Immature natural killer cell (primary cell): ENCODE results near the gene LAMC1. TPM values are rescaled to one million over a fixed set of nuclear protein-coding genes. Genes with fewer than 3 reads are reported as not detected.
"Not testable (repeated sequence)": the region's sequence is repeated elsewhere in the genome, so short reads cannot be mapped to it uniquely, and the experiment has no call there.

ENCODE experiments used
- DNase-seq, 3 donors: peaks; one replicate each; pipeline ENCODE4 v3.0.0; 2022; ENCODE audit warnings: mixed read lengths in 1 of 3
- H3K27ac Mint-ChIP-seq, 6 donors: one replicate each; pipeline ENCODE4 v1.8.0; 2020; ENCODE audit warnings: mixed read lengths in 6 of 6, mild to moderate bottlenecking in 5 of 6, inconsistent platforms in 4 of 6, moderate library complexity in 3 of 6
- H3K27me3 Mint-ChIP-seq, 3 donors: one replicate each; pipeline ENCODE4 v1.8.0; 2020 to 2021; ENCODE audit warnings: low read depth in 3 of 3, mild to moderate bottlenecking in 3 of 3, mixed read lengths in 3 of 3, moderate library complexity in 3 of 3, inconsistent platforms in 1 of 3
- H3K36me3 Mint-ChIP-seq, 3 donors: one replicate each; pipeline ENCODE4 v1.8.0; 2020; ENCODE audit warnings: mixed read lengths in 3 of 3, inconsistent platforms in 2 of 3, mild to moderate bottlenecking in 2 of 3
- H3K4me1 Mint-ChIP-seq, 2 donors: one replicate each; pipeline ENCODE4 v1.8.0; 2020; ENCODE audit warnings: inconsistent platforms in 2 of 2, mild to moderate bottlenecking in 2 of 2, mixed read lengths in 2 of 2, moderate library complexity in 1 of 2
- H3K4me3 Mint-ChIP-seq, 5 donors: one replicate each; pipeline ENCODE4 v1.8.0; 2020; ENCODE audit warnings: mild to moderate bottlenecking in 5 of 5, mixed read lengths in 5 of 5, inconsistent platforms in 3 of 5, moderate library complexity in 3 of 5
- H3K9me3 Mint-ChIP-seq, 6 donors: one replicate each; pipeline ENCODE4 v1.8.0; 2020; ENCODE audit warnings: mild to moderate bottlenecking in 6 of 6, mixed read lengths in 6 of 6, inconsistent platforms in 4 of 6, moderate library complexity in 3 of 6
- polyA plus RNA-seq, 3 donors: library from polyadenylated mRNA; unstranded; fragments of 300-500 nt; fragmentation: Illumina TruSeq; gene quantifications; one replicate each; pipeline ENCODE4 v1.2.3, GENCODE V29; 2021

The LAMC1 gene
- polyA plus RNA-seq, 3 donors from 2014 or later, result 0.19 TPM; not detected in 2

GRCh38 chr1:183069562-183070216 is 46.5 kb downstream of the LAMC1 start:
- H3K4me1 Mint-ChIP-seq, result no peaks in the 10 kb centered on the region
- no peak overlapping the region for H3K27ac Mint-ChIP-seq
- no peaks in the 10 kb centered on the region for H3K36me3 Mint-ChIP-seq
- H3K9me3 Mint-ChIP-seq, result peaks cover 0 to 2% (median 0%) of the 10 kb centered on the region in 6 donors
- peaks cover 0 to 3% (median 2%) of the 10 kb centered on the region in 3 donors for H3K27me3 Mint-ChIP-seq
- no peak overlapping the region for H3K4me3 Mint-ChIP-seq
- no peak for DNase-seq

GRCh38 chr1:183070234-183070922 is 47.2 kb downstream of the LAMC1 start:
- H3K4me3 Mint-ChIP-seq, result no peak overlapping the region

GRCh38 chr1:183070923-183071618 is 47.9 kb downstream of the LAMC1 start:
- H3K36me3 Mint-ChIP-seq, result no peaks in the 10 kb centered on the region
- no peak for DNase-seq
- no peak overlapping the region for H3K4me3 Mint-ChIP-seq

More at GRCh38 chr1:183070234-183070922, 47.2 kb downstream of the LAMC1 start:
- no peak for DNase-seq
- Mint-ChIP-seq H3K27ac (no peak overlapping the region), H3K27me3 (peaks cover 0 to 3% (median 2%) of the 10 kb centered on the region in 3 donors), H3K36me3 (no peaks in the 10 kb centered on the region), H3K4me1 (no peaks in the 10 kb centered on the region), H3K9me3 (peaks cover 0 to 2% (median 0%) of the 10 kb centered on the region in 6 donors)

GRCh38 chr1:183072595-183072994 is 49.4 kb downstream of the LAMC1 start:
- H3K4me3 Mint-ChIP-seq, H3K27me3 Mint-ChIP-seq, H3K27ac Mint-ChIP-seq, DNase-seq, H3K4me1 Mint-ChIP-seq, H3K36me3 Mint-ChIP-seq, H3K9me3 Mint-ChIP-seq: not testable (repeated sequence)

More at GRCh38 chr1:183070923-183071618, 47.9 kb downstream of the LAMC1 start:
- H3K27ac Mint-ChIP-seq, result no peak overlapping the region
- peaks cover 0 to 2% (median 1%) of the 10 kb centered on the region in 3 donors for H3K27me3 Mint-ChIP-seq
- no peaks in the 10 kb centered on the region for H3K4me1 Mint-ChIP-seq
- peaks cover 0 to 2% (median 0%) of the 10 kb centered on the region in 6 donors for H3K9me3 Mint-ChIP-seq

- Mint-ChIP-seq H3K36me3 (no peaks in the 10 kb centered on the region), H3K27me3 (peaks cover 0 to 5% (median 0%) of the 10 kb centered on the region in 3 donors), H3K4me1 (no peaks in the 10 kb centered on the region), H3K27ac (no peak overlapping the region), H3K4me3 (no peak overlapping the region), H3K9me3 (peaks cover 0 to 6% (median 0%) of the 10 kb centered on the region in 6 donors)
- no peak for DNase-seq
These were observed 50.1 kb downstream of the LAMC1 start for GRCh38 chr1:183073320-183073719.

GRCh38 chr1:183074215-183074614 is 51.0 kb downstream of the LAMC1 start:
- Mint-ChIP-seq H3K27me3 (peaks cover 0 to 5% (median 0%) of the 10 kb centered on the region in 3 donors), H3K36me3 (no peaks in the 10 kb centered on the region), H3K4me3 (no peak overlapping the region), H3K9me3 (peaks cover 0 to 5% (median 0%) of the 10 kb centered on the region in 6 donors), H3K4me1 (no peaks in the 10 kb centered on the region), H3K27ac (no peak overlapping the region)
- DNase-seq, result no peak

- Mint-ChIP-seq H3K4me1 (no peaks in the 10 kb centered on the region), H3K27me3 (peaks cover 0 to 7% (median 0%) of the 10 kb centered on the region in 3 donors), H3K27ac (no peak overlapping the region), H3K9me3 (peaks cover 0 to 7% (median 0%) of the 10 kb centered on the region in 6 donors), H3K4me3 (no peak overlapping the region), H3K36me3 (no peaks in the 10 kb centered on the region)
- DNase-seq, result no peak
These were observed 52.6 kb downstream of the LAMC1 start for GRCh38 chr1:183075861-183076260.

GRCh38 chr1:183077097-183077496 is 53.9 kb downstream of the LAMC1 start:
- H3K9me3 Mint-ChIP-seq, result peaks cover 0 to 7% (median 0%) of the 10 kb centered on the region in 6 donors
- H3K27me3 Mint-ChIP-seq, result peaks cover 0 to 4% (median 2%) of the 10 kb centered on the region in 3 donors
- H3K36me3 Mint-ChIP-seq, result no peaks in the 10 kb centered on the region
- no peak overlapping the region for H3K27ac Mint-ChIP-seq
- no peak for DNase-seq
- no peak overlapping the region for H3K4me3 Mint-ChIP-seq
- no peaks in the 10 kb centered on the region for H3K4me1 Mint-ChIP-seq

GRCh38 chr1:183079712-183080388 is 56.6 kb downstream of the LAMC1 start:
- Mint-ChIP-seq H3K9me3 (peaks cover 0 to 7% (median 0%) of the 10 kb centered on the region in 6 donors), H3K27ac (no peak overlapping the region), H3K27me3 (peaks cover 2 to 7% (median 2%) of the 10 kb centered on the region in 3 donors), H3K4me1 (no peaks in the 10 kb centered on the region), H3K4me3 (no peak overlapping the region), H3K36me3 (no peaks in the 10 kb centered on the region)
- DNase-seq, result no peak

- H3K27me3 Mint-ChIP-seq, result peaks cover 2 to 7% (median 2%) of the 10 kb centered on the region in 3 donors
- no peak for DNase-seq
- no peak overlapping the region for H3K27ac Mint-ChIP-seq
- no peaks in the 10 kb centered on the region for H3K4me1 Mint-ChIP-seq
- no peak overlapping the region for H3K4me3 Mint-ChIP-seq
- peaks cover 0 to 7% (median 0%) of the 10 kb centered on the region in 6 donors for H3K9me3 Mint-ChIP-seq
- no peaks in the 10 kb centered on the region for H3K36me3 Mint-ChIP-seq
These were observed 57.2 kb downstream of the LAMC1 start for GRCh38 chr1:183080406-183080805.

GRCh38 chr1:183081402-183082120 is 58.3 kb downstream of the LAMC1 start:
- H3K9me3 Mint-ChIP-seq, result peaks cover 0 to 7% (median 0%) of the 10 kb centered on the region in 6 donors
- H3K27ac Mint-ChIP-seq, result no peak overlapping the region
- no peaks in the 10 kb centered on the region for H3K4me1 Mint-ChIP-seq
- no peaks in the 10 kb centered on the region for H3K36me3 Mint-ChIP-seq
- DNase-seq, result no peak
- peaks cover 2 to 7% (median 2%) of the 10 kb centered on the region in 3 donors for H3K27me3 Mint-ChIP-seq
- H3K4me3 Mint-ChIP-seq, result no peak overlapping the region

- Mint-ChIP-seq H3K27ac (no peak overlapping the region), H3K36me3 (no peaks in the 10 kb centered on the region), H3K4me1 (no peaks in the 10 kb centered on the region), H3K27me3 (peaks cover 2 to 4% (median 2%) of the 10 kb centered on the region in 3 donors), H3K9me3 (peaks cover 0 to 4% (median 0%) of the 10 kb centered on the region in 6 donors), H3K4me3 (no peak overlapping the region)
- no peak for DNase-seq
These were observed 59.4 kb downstream of the LAMC1 start for GRCh38 chr1:183082650-183083049.

- Mint-ChIP-seq H3K4me3 (no peak overlapping the region), H3K36me3 (no peaks in the 10 kb centered on the region), H3K9me3 (no peaks in the 10 kb centered on the region), H3K27ac (no peak overlapping the region), H3K27me3 (peaks cover 0 to 3% (median 2%) of the 10 kb centered on the region in 3 donors), H3K4me1 (no peaks in the 10 kb centered on the region)
- DNase-seq, result no peak
These were observed 63.8 kb downstream of the LAMC1 start for GRCh38 chr1:183087001-183087400.
